ENCODE measurements around the gene DLG2.
A peak's percentile ranks its signal among the peaks of the same experiment; 100 is the strongest.

DLG2 gene

DNA sequence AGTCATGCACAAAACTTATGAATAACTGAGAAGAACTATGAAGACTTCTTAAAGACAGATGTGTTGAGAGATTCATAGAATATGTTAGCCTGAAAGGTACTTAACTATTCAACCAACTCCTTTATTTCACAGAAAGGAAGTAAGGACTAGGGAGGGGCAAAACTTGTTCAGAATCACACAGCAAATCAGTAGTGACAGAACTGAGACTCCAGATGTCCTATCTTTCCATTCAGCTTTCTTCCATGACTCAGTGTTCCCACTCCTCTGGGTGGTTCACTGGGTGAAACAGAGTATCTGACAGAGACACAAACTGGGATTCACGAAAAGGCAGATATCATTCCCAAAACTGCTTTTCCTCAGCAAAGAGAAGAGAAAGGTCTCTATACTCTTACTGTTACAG is 1053.3 kb downstream of the DLG2 start:
- no peaks in the 10 kb centered on the region for H3K36me3 ChIP-seq (ENCODE audit: control insufficient read depth in 4 of 4, insufficient read depth in 4 of 4, low read length in 3 of 4)
- POLR2A ChIA-PET: no interaction called here
- H3K9me3 ChIP-seq (ENCODE audit: control extremely low read depth in 1 of 5, control insufficient read depth in 4 of 5, insufficient read depth in 2 of 5, low read depth in 1 of 5, low read length in 4 of 5): peaks cover 0 to 3% (median 0%) of the 10 kb centered on the region in 5 experiments
- H3K4me3 ChIP-seq (ENCODE audit: control insufficient read depth in 1 of 7, extremely low read depth in 1 of 7, insufficient read depth in 4 of 7, low read depth in 2 of 7, low read length in 6 of 7): no peak overlapping the region
- CTCF ChIA-PET: interaction anchor here (1.1 to 2.5 kb wide), 2 partner anchors 9 to 14 kb away, joined by 4 to 12 read pairs; no protein-coding TSS in a partner anchor
- no peaks in the 10 kb centered on the region for H3K27me3 ChIP-seq (replicated peaks in 2 of 5; ENCODE audit: control insufficient read depth in 4 of 5, insufficient read depth in 5 of 5, low read length in 4 of 5)
- DNase-seq: no peak
- no peak overlapping the region for H3K27ac ChIP-seq (ENCODE audit: insufficient read depth in 1 of 2, low read depth in 1 of 2, low read length in 2 of 2, poor library complexity in 1 of 2, severe bottlenecking in 2 of 2)
- H3K4me1 ChIP-seq (ENCODE audit: control extremely low read depth in 1 of 4, control insufficient read depth in 4 of 4, insufficient read depth in 4 of 4, low read length in 3 of 4): peaks cover 0 to 1% (median 0%) of the 10 kb centered on the region in 4 experiments
- whole genome bisulfite sequencing (ENCODE audit: insufficient coverage): no CpG with 5 or more reads among the region's 1 CpG

DNA sequence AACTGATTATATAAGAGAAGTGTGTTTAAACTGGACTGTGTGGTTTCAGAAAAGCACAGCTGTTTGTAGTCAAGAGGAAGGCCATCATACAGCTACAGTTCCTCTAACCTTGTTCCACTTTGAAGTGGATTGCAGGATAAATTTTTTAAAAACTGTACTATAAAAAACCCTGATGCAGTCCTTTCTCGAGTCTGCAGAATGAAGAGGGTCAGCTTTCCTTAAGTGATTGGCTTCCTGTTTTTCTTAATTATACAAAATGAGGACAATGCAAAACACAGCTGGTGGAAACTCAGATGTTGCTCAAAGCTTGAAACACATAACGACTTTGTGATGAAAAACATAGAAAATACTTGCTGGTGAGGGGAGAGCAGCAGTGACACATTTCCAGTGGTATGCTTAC is 1060.5 kb downstream of the DLG2 start:
- no peak overlapping the region for H3K4me3 ChIP-seq (ENCODE audit: control insufficient read depth in 1 of 7, extremely low read depth in 1 of 7, insufficient read depth in 4 of 7, low read depth in 2 of 7, low read length in 6 of 7)
- CTCF ChIA-PET: interaction anchor here (1.2 to 2.7 kb wide), 3 partner anchors 7 to 730 kb away, joined by 6 to 12 read pairs (median 7); no protein-coding TSS in a partner anchor
- DNase-seq: peak in 2 of 3 donors; percentile 44 to 63
- no peaks in the 10 kb centered on the region for H3K36me3 ChIP-seq (ENCODE audit: control insufficient read depth in 4 of 4, insufficient read depth in 4 of 4, low read length in 3 of 4)
- POLR2A ChIA-PET: no interaction called here
- WGBS (ENCODE audit: insufficient coverage): 6% methylated on average over 2 of the region's 2 CpGs
- H3K4me1 ChIP-seq (ENCODE audit: control extremely low read depth in 1 of 4, control insufficient read depth in 4 of 4, insufficient read depth in 4 of 4, low read length in 3 of 4): peaks cover 7 to 19% (median 15%) of the 10 kb centered on the region in 4 experiments
- H3K27me3 ChIP-seq (replicated peaks in 2 of 5; ENCODE audit: control insufficient read depth in 4 of 5, insufficient read depth in 5 of 5, low read length in 4 of 5): no peaks in the 10 kb centered on the region
- H3K27ac ChIP-seq (ENCODE audit: insufficient read depth in 1 of 2, low read depth in 1 of 2, low read length in 2 of 2, poor library complexity in 1 of 2, severe bottlenecking in 2 of 2): no peak overlapping the region
- H3K9me3 ChIP-seq (ENCODE audit: control extremely low read depth in 1 of 5, control insufficient read depth in 4 of 5, insufficient read depth in 2 of 5, low read depth in 1 of 5, low read length in 4 of 5): no peaks in the 10 kb centered on the region

GRCh38 chr11:84564867-84565184 is 1062.3 kb downstream of the DLG2 start:
- ChIA-PET CTCF (interaction anchor here (0.8 to 2.7 kb wide), 4 partner anchors 9 to 729 kb away, joined by 3 to 12 read pairs (median 4); no protein-coding TSS in a partner anchor), POLR2A (no interaction called here)
- DNase-seq: no peak
- H3K27me3 ChIP-seq (replicated peaks in 2 of 5; ENCODE audit: control insufficient read depth in 4 of 5, insufficient read depth in 5 of 5, low read length in 4 of 5): no peaks in the 10 kb centered on the region
- H3K4me3 ChIP-seq (ENCODE audit: control insufficient read depth in 1 of 7, extremely low read depth in 1 of 7, insufficient read depth in 4 of 7, low read depth in 2 of 7, low read length in 6 of 7): no peak overlapping the region
- H3K4me1 ChIP-seq (ENCODE audit: control extremely low read depth in 1 of 4, control insufficient read depth in 4 of 4, insufficient read depth in 4 of 4, low read length in 3 of 4): peaks cover 7 to 19% (median 15%) of the 10 kb centered on the region in 4 experiments
- H3K36me3 ChIP-seq (ENCODE audit: control insufficient read depth in 4 of 4, insufficient read depth in 4 of 4, low read length in 3 of 4): no peaks in the 10 kb centered on the region
- H3K9me3 ChIP-seq (ENCODE audit: control extremely low read depth in 1 of 5, control insufficient read depth in 4 of 5, insufficient read depth in 2 of 5, low read depth in 1 of 5, low read length in 4 of 5): no peaks in the 10 kb centered on the region
- no peak overlapping the region for H3K27ac ChIP-seq (ENCODE audit: insufficient read depth in 1 of 2, low read depth in 1 of 2, low read length in 2 of 2, poor library complexity in 1 of 2, severe bottlenecking in 2 of 2)

- Histone ChIP-seq H3K27me3 (replicated peaks in 2 of 5; ENCODE audit: control insufficient read depth in 4 of 5, insufficient read depth in 5 of 5, low read length in 4 of 5) (no peaks in the 10 kb centered on the region), H3K4me1 (ENCODE audit: control extremely low read depth in 1 of 4, control insufficient read depth in 4 of 4, insufficient read depth in 4 of 4, low read length in 3 of 4) (peaks cover 7 to 19% (median 15%) of the 10 kb centered on the region in 4 experiments), H3K9me3 (ENCODE audit: control extremely low read depth in 1 of 5, control insufficient read depth in 4 of 5, insufficient read depth in 2 of 5, low read depth in 1 of 5, low read length in 4 of 5) (no peaks in the 10 kb centered on the region), H3K27ac (ENCODE audit: insufficient read depth in 1 of 2, low read depth in 1 of 2, low read length in 2 of 2, poor library complexity in 1 of 2, severe bottlenecking in 2 of 2) (no peak overlapping the region), H3K4me3 (ENCODE audit: control insufficient read depth in 1 of 7, extremely low read depth in 1 of 7, insufficient read depth in 4 of 7, low read depth in 2 of 7, low read length in 6 of 7) (no peak overlapping the region), H3K36me3 (ENCODE audit: control insufficient read depth in 4 of 4, insufficient read depth in 4 of 4, low read length in 3 of 4) (no peaks in the 10 kb centered on the region)
- ChIA-PET CTCF (interaction anchor here (1.3 to 2.7 kb wide), 3 partner anchors 10 to 728 kb away, joined by 4 to 12 read pairs (median 5); no protein-coding TSS in a partner anchor), POLR2A (no interaction called here)
- peak; percentile 34 to 72 (median 66) for DNase-seq
- 80% methylated on average over 1 of the region's 4 CpGs for WGBS (ENCODE audit: insufficient coverage)
Observed at GRCh38 chr11:84564180-84564866, 1062.8 kb downstream of the DLG2 start.

- no peak overlapping the region for H3K4me3 ChIP-seq (ENCODE audit: control insufficient read depth in 1 of 7, extremely low read depth in 1 of 7, insufficient read depth in 4 of 7, low read depth in 2 of 7, low read length in 6 of 7)
- H3K36me3 ChIP-seq (ENCODE audit: control insufficient read depth in 4 of 4, insufficient read depth in 4 of 4, low read length in 3 of 4): no peaks in the 10 kb centered on the region
- no CpG with 5 or more reads among the region's 2 CpGs for WGBS (ENCODE audit: insufficient coverage)
- CTCF ChIA-PET: interaction anchor here (0.9 to 1.3 kb wide), 2 partner anchors 9 to 727 kb away, joined by 4 read pairs; no protein-coding TSS in a partner anchor
- POLR2A ChIA-PET: no interaction called here
- H3K4me1 ChIP-seq (ENCODE audit: control extremely low read depth in 1 of 4, control insufficient read depth in 4 of 4, insufficient read depth in 4 of 4, low read length in 3 of 4): peaks cover 7 to 19% (median 15%) of the 10 kb centered on the region in 4 experiments
- H3K9me3 ChIP-seq (ENCODE audit: control extremely low read depth in 1 of 5, control insufficient read depth in 4 of 5, insufficient read depth in 2 of 5, low read depth in 1 of 5, low read length in 4 of 5): no peaks in the 10 kb centered on the region
- H3K27me3 ChIP-seq (replicated peaks in 2 of 5; ENCODE audit: control insufficient read depth in 4 of 5, insufficient read depth in 5 of 5, low read length in 4 of 5): no peaks in the 10 kb centered on the region
- no peak overlapping the region for H3K27ac ChIP-seq (ENCODE audit: insufficient read depth in 1 of 2, low read depth in 1 of 2, low read length in 2 of 2, poor library complexity in 1 of 2, severe bottlenecking in 2 of 2)
- no peak for DNase-seq
Observed at GRCh38 chr11:84563356-84563755, 1063.8 kb downstream of the DLG2 start.

DNA sequence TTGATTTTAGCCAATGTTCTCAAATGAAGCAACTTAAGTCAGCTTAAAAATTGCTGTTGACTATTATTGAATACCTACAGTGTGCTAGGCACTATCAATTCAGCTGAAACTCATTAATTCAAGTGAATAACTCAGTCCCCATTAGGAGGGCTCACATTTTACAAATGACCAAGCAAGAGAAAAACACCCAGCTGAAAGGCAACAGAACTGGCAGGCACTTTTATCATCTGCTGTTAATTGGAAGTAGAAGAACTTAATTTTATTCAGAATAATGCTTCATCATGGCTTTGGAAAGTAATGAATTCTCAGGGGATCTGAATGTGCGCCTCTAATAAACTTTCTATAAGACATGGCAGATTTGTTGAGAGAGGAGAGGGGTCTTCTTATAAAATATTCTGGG is 1066.9 kb downstream of the DLG2 start:
- Histone ChIP-seq H3K4me1 (ENCODE audit: control extremely low read depth in 1 of 4, control insufficient read depth in 4 of 4, insufficient read depth in 4 of 4, low read length in 3 of 4) (no peaks in the 10 kb centered on the region), H3K27me3 (replicated peaks in 2 of 5; ENCODE audit: control insufficient read depth in 4 of 5, insufficient read depth in 5 of 5, low read length in 4 of 5) (no peaks in the 10 kb centered on the region), H3K27ac (ENCODE audit: insufficient read depth in 1 of 2, low read depth in 1 of 2, low read length in 2 of 2, poor library complexity in 1 of 2, severe bottlenecking in 2 of 2) (no peak overlapping the region), H3K36me3 (ENCODE audit: control insufficient read depth in 4 of 4, insufficient read depth in 4 of 4, low read length in 3 of 4) (no peaks in the 10 kb centered on the region), H3K4me3 (ENCODE audit: control insufficient read depth in 1 of 7, extremely low read depth in 1 of 7, insufficient read depth in 4 of 7, low read depth in 2 of 7, low read length in 6 of 7) (no peak overlapping the region), H3K9me3 (ENCODE audit: control extremely low read depth in 1 of 5, control insufficient read depth in 4 of 5, insufficient read depth in 2 of 5, low read depth in 1 of 5, low read length in 4 of 5) (no peaks in the 10 kb centered on the region)
- no peak for DNase-seq
- POLR2A ChIA-PET: no interaction called here
- CTCF ChIA-PET: interaction anchor here (1.0 to 4.6 kb wide), 6 partner anchors 9 to 1061 kb away, joined by 3 to 24 read pairs (median 3); no protein-coding TSS in a partner anchor
- WGBS (ENCODE audit: insufficient coverage): no CpG with 5 or more reads among the region's 1 CpG

DNA sequence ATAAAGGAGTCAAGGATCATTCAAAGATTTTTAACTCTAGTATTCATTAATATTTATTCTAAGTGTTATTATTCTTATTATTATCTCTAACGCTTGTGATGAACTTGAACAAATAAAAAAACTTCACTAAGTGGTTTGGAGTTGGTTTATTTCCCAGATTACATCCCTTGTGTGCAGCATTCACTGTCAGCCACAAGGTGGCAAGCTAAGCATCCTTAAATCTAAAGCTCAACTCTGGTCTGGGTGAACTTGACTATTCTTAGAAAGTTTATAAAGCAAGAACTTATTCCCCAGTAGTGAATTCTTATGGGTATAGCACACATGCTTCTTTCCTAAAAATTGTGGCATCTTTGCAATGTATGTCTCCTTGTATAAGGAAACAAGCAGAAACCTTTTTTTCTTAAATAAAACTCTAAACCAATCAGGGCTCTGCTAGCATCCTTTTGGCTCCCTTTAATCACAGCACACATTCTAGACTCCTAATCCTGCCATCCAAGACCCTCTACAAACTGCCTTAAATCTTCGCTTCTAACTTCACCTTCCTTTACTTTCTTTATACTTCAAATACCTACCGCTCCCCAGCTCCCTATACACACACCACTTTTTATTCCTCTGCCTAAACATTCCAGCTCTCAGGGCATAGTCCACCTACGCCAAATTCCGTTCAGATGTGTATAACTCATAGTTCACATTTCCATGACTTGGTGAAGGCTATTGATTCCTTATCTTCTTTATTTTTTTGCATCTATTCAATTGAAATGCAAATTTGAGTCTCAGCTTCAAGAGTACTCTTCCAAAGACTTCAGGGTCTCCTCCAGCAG is 1068.8 kb downstream of the DLG2 start:
- CTCF ChIA-PET: interaction anchor here (0.6 to 4.6 kb wide), 10 partner anchors 9 to 1032 kb away, joined by 3 to 24 read pairs (median 4); no protein-coding TSS in a partner anchor
- Histone ChIP-seq H3K4me3 (ENCODE audit: control insufficient read depth in 1 of 7, extremely low read depth in 1 of 7, insufficient read depth in 4 of 7, low read depth in 2 of 7, low read length in 6 of 7) (no peak overlapping the region), H3K36me3 (ENCODE audit: control insufficient read depth in 4 of 4, insufficient read depth in 4 of 4, low read length in 3 of 4) (no peaks in the 10 kb centered on the region), H3K27ac (ENCODE audit: insufficient read depth in 1 of 2, low read depth in 1 of 2, low read length in 2 of 2, poor library complexity in 1 of 2, severe bottlenecking in 2 of 2) (no peak overlapping the region), H3K4me1 (ENCODE audit: control extremely low read depth in 1 of 4, control insufficient read depth in 4 of 4, insufficient read depth in 4 of 4, low read length in 3 of 4) (no peaks in the 10 kb centered on the region), H3K9me3 (ENCODE audit: control extremely low read depth in 1 of 5, control insufficient read depth in 4 of 5, insufficient read depth in 2 of 5, low read depth in 1 of 5, low read length in 4 of 5) (no peaks in the 10 kb centered on the region), H3K27me3 (replicated peaks in 2 of 5; ENCODE audit: control insufficient read depth in 4 of 5, insufficient read depth in 5 of 5, low read length in 4 of 5) (no peaks in the 10 kb centered on the region)
- WGBS (ENCODE audit: insufficient coverage): 88% methylated on average over 3 of the region's 5 CpGs
- DNase-seq: peak; percentile 39 to 76 (median 72)
- POLR2A ChIA-PET: no interaction called here

Data from common myeloid progenitor, CD34-positive (primary cell).